Measurements from ENCODE around the gene SPOCK1.

- TF ChIP-seq EZH2 (IDR thresholded peaks at IDR 0.05; ENCODE audit: borderline replicate concordance, low read length) (no peak), CTCF (conservative IDR thresholded peaks at IDR 0.05 in 1 of 2, IDR thresholded peaks at IDR 0.05 in 1 of 2; ENCODE audit: extremely low read depth in 1 of 2, insufficient read depth in 1 of 2, low read depth in 1 of 2, low read length in 2 of 2) (no peak)
Observed at GRCh38 chr5:137155261-137156000, 343.7 kb downstream of the SPOCK1 start.
